HG03439 (cell line): ENCODE measurements around the gene CST2.
A peak's percentile ranks its signal among the peaks of the same experiment; 100 is the strongest.
"Not testable (repeated sequence)": the region's sequence is repeated elsewhere in the genome, so short reads cannot be mapped to it uniquely, and the experiment has no call there.

ENCODE experiments used
- ATAC-seq: cut with Tn5 transposase; IDR thresholded peaks from one replicate; pipeline ENCODE4 v1.9.1; 2021; ENCODE audit warnings: mild to moderate bottlenecking, moderate library complexity; ENCODE audit not compliant: unreplicated experiment

CST2 gene

DNA sequence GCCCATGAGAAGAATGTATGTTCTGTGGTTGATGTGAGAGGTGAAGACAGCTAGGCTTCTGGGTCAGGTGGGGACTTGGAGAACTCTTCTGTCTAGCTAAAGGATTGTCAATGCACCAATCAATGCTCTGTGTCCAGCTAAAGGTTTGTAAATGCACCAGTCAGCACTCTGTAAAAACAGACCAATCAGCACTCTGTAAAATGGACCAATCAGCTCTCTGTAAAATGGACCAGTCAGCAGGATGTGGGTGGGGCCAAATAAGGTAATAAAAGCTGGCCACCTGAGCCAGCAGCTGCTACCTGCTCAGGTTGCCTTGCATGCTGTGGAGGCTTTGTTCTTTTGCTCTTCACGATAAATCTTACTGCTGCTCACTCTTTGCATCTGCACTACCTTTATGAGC is 15.0 kb downstream of the CST2 start:
- not testable (repeated sequence) for ATAC-seq

DNA sequence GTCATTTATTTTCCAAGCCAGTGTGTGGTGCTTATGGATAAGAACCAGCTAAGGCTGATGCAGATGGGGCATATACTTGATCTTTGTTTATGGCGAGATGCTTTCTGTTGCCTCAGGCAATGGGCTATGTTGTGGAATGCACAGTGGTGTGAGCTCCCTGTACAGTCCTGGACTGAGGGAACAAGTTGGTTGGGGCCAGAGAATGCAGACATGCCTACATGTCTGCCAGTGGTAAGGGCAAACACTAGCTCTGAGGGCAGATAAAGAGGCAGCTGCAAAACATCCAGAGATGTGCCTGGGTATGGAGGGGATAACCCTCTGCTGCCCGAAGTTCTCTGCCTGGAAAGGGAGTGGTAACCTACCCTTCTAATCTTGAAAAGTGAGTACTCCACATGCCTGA is 16.2 kb downstream of the CST2 start:
- ATAC-seq = not testable (repeated sequence)

DNA sequence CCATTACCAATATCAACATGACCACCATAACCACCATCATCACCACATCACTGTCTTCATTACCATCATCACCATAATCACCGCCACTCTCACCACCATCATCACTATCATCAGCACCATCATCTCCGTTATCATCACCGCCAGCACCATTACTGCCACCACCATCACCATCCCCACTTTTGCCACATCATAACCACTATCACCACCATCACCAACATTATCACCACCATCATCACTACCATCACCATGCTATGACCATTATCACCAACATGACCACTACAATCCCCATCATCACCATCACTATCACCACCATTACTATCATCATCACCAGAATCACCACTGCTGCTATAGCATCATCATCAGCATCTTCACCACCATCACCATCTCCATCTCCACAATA is 25.7 kb downstream of the CST2 start:
- ATAC-seq = no peak

DNA sequence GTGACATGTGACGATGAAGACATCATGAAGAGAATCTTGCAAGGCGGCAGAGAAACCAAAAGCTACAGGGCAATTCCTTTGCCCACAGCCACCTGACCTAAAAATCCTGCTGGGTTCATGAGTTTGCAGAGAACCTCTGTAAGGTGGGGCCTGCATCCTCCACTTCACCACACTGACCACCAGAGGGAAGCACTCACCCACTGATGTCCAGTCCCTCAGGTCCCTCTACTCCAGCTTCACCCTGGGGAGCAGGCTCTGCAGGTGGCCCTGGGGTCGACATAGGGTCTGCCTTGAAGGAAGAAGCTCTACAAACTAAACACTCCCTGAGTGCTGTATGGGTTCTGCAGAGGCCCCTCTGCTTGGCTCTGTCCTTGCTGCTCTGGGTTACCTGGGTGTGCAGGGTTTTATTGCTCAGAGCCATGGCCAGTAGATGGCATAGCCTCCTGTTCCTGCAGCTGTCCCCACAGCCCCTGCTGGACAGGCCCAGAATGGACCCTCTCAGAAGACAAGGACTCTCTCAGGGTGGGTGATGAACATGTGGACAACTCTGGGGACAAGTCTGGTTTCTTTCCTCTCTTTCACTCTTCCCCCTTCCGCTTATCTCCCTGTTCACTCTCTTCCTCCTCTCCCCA is 27.2 kb downstream of the CST2 start:
- peak; percentile 90 for ATAC-seq

DNA sequence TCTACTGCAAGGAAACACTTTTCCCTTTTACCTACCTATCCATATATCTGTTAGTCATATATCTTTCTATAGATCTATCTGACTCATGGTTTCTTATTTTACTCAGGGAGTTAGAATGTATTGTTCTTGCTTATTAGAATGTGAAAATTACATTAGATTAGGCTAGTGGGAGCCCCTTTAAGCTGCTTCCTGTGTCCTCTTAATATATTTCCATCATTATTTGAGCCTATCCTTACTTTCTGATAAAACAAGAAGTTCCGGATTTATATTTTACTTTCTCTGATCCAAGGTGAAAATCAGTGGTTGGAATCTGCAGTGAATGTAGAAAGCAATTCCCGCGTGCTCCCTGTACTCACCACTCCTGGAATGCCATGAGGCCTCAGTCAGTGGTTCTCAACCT is 31.0 kb downstream of the CST2 start:
- no peak for ATAC-seq

DNA sequence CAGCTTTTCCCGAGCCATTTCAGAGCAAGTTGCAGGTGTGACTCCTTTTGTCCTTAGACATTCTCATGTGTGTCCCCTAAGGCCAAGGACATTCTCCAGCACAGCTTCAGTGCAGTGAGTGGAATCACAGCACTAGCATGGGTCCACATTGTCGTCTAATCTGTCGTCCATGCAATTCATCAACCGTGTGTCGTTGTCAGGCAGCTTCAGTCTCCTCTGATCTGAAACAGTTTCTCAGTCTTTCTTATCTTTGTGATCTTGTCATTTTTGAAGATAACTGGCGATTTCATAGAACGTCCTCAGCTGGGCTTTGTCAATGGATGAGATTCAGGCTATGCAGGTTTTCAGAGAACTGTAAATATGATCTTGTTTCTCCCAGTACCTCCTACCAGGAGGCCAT is 31.7 kb downstream of the CST2 start:
- ATAC-seq = no peak

DNA sequence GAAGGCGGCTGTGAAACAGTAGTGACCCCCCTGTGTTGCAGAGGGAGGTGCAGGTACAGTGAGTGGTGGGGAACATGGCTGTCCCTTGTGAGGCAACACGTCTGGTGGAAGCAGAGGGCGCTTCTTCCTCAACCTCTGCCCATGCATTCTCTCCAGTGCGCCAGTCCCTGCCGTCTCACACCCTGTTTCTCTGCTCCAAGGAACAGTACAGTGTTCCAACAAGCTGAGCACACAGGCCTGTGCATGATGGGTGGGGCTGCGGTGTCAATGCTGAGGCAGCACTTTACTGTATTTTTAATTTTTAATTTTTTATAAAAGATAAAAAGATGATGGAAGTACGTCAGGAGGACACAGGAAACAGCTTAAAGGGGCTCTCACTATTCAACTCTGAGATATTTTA is 32.5 kb downstream of the CST2 start:
- no peak for ATAC-seq

DNA sequence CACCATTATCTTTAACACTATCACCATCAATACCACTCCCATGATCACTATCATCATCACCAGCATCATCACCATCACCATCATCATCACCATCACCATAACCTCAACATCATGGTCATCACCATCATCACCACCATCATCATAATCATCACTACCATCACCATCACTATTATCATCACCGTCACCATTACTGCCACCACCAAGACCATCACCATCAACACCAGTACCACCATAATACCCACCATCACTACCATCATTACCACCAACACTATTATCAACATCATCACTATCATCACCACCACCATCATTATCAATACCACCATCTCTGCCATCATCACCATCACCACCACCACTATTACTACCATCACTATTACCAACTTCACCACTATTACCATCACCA is 43.1 kb downstream of the CST2 start:
- ATAC-seq = no peak

DNA sequence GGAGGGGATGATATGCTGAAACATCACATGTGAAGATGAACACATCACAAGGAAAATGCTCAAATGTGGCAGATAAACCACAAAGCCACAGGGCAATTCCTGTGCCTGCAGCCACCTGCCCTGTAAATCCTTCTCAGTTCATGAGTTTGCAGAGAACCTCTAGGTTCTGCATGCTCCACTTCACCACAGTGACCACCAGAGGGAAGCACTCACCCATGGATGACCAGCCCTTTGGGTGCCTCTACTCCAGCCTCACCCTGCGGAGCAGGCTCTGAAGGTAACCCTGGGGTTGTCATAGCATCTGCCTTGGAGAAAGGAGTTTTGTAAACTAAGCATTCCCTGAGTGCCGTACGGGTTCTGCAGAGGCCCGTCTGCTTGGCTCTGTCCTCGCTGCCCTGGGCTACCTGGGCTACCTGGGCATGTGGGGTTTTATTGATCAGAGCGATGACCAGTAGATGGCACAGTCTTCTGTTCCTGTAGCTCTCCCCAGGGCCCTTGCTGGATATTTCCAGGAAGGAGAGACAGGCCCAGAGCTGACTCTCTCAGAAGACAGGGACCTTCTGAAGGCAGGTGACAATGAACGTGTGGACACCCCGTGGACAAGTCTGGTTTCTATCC is 44.1 kb downstream of the CST2 start:
- no peak for ATAC-seq

DNA sequence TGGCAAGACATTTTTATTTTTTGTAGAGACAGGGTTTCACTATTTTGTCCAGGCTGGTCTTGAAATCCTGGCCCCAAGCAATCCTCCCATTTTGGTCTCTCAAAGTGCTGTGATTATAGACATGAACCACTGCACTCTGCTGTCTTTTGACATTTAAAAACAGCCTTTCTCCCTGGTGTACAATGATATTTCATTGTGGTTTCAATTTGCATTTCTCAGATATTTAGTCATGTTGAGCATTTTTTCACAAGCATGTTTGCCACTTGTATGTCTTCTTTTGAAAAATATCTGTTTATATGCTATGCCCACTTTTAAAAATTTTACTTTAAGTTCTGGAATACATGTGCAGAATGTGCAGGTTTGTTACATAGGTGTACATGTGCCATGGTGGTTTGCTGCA is 47.9 kb downstream of the CST2 start:
- ATAC-seq = not testable (repeated sequence)

DNA sequence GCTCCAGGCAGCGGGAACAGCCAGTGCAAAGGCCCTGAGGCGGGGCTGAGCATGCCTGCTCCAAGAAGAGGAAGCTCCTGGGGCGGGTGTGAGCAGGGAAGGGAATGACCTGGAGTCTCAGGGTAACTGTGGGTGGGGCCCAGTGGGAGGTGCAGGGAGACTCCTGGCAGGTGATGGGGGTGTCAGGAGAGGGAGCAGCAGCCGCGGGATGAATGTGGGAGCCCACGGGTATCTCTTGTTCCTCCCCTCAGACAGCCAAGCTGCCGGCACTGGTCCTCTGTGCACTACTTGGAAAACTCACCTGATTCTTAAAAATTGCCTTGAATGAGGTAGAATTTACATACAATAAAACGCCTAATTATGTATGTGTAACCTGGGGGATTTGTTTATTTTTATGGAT is 49.1 kb downstream of the CST2 start:
- ATAC-seq = not testable (repeated sequence)

DNA sequence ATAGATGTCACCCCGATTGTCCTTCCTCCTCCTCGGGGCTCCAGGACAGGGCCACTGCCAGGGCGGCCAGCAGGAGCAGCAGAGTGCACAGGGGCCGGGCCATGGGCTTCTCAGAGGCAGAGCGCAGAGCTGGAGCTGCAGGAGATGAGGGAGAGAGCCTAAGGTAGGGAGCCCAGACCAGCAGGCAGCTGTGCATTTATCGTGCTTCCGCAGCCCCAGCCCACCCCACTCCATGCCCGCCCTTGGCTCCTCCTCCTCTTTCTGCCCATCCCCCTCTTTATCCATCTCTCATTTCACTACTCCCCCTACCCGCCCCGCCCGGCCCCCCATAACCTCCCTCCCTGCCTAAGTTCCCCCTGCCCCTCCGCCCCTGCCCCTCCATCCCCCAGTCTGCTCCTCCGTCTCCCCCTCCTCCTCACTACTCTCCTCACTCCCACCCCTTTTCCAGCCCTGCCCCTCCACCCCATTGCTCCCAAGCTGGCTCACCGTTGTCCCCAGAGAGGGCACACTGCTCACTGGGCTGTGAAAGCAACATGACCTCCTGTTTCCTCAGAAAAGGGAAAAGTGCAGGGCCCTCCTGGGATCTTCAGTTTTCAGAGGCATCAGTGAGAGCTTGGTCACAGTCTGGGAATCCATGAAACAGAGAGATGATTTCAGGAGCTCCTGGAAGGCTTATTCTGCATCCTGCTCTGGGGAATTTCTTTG is 50.3 kb downstream of the CST2 start:
- no peak for ATAC-seq

DNA sequence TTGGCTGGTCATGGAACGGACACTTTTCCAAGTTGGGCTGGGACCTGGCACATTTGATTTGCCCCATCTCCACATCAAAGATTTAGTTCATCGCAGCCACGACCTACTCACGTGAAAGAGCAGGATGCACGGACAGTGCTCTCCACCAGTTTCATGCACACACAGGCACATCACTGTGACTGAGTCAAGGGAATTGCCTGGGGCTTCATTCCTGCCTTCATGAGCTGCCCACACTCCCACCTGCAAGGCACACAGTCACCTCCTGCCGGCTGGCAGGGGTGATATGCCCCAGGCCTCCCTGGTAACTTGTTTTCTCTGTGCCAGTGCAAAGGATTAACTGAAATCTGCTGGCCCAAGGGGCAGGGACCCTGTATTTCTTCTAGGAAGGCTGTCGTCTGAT is 52.4 kb downstream of the CST2 start:
- ATAC-seq = no peak
